HFFc6 (cell line): Measurements from ENCODE around the gene CAMSAP3. TPM values are rescaled to one million over a fixed set of nuclear protein-coding genes. Genes with fewer than 3 reads are reported as not detected.

Experiments used
- DNase-seq: peaks from one replicate; pipeline ENCODE4 v3.0.0-alpha.2; 2018
- H3K27ac Mint-ChIP-seq: 2 replicates; pipeline ENCODE4 v1.8.0; 2020; ENCODE audit warnings: mild to moderate bottlenecking, mixed read lengths
- H3K27me3 Mint-ChIP-seq: 2 replicates; pipeline ENCODE4 v1.8.0; 2021; ENCODE audit warnings: mild to moderate bottlenecking, moderate library complexity, mixed read lengths; ENCODE audit not compliant: insufficient read depth
- H3K36me3 Mint-ChIP-seq: 2 replicates; pipeline ENCODE4 v1.8.0; 2021; ENCODE audit warnings: low read depth, mixed read lengths
- H3K4me1 Mint-ChIP-seq: 2 replicates; pipeline ENCODE4 v1.8.0; 2020; ENCODE audit warnings: low read depth, mixed read lengths
- H3K4me3 Mint-ChIP-seq: 2 replicates; pipeline ENCODE4 v1.8.0; 2020; ENCODE audit warnings: mild to moderate bottlenecking, moderate library complexity, mixed read lengths
- H3K9me3 Mint-ChIP-seq: 2 replicates; pipeline ENCODE4 v1.8.0; 2020; ENCODE audit warnings: mild to moderate bottlenecking, mixed read lengths
- microRNA-seq: library from miRNA; unstranded; fragments of <30 nt; microRNA quantifications from one replicate; pipeline ENCODE4, GENCODE V29; 2019
- total RNA-seq, 6 experiments: library from RNA; stranded (reverse); fragmentation: NEBNext Ultra II Directional; extraction: Animal tissue kit (Norgen Biotek cat#: 25700); gene quantifications; 2 replicates in 1 of 6; 3 replicates in 5 of 6; pipeline ENCODE4 v1.2.3, GENCODE V29; 2021
- TF ChIP-seq, protein P1 (sequence below): fragments of 200-600 bp; sonication (generic); IDR thresholded peaks from 2 replicates; pipeline ENCODE4 v1.5.0; 2021; ENCODE audit warnings: antibody characterized with exemption, mild to moderate bottlenecking

CAMSAP3 gene
- total RNA-seq, 6 experiments from 2014 or later, result not detected

- Mint-ChIP-seq H3K27me3 (peaks cover 36% of the 10 kb centered on the region), H3K36me3 (no peaks in the 10 kb centered on the region), H3K4me3 (no peak overlapping the region), H3K4me1 (no peaks in the 10 kb centered on the region; the same call in 1 of the 2 replicates), H3K9me3 (no peaks in the 10 kb centered on the region), H3K27ac (no peak overlapping the region)
- DNase-seq, result no peak
- TF ChIP-seq, protein P1, sequence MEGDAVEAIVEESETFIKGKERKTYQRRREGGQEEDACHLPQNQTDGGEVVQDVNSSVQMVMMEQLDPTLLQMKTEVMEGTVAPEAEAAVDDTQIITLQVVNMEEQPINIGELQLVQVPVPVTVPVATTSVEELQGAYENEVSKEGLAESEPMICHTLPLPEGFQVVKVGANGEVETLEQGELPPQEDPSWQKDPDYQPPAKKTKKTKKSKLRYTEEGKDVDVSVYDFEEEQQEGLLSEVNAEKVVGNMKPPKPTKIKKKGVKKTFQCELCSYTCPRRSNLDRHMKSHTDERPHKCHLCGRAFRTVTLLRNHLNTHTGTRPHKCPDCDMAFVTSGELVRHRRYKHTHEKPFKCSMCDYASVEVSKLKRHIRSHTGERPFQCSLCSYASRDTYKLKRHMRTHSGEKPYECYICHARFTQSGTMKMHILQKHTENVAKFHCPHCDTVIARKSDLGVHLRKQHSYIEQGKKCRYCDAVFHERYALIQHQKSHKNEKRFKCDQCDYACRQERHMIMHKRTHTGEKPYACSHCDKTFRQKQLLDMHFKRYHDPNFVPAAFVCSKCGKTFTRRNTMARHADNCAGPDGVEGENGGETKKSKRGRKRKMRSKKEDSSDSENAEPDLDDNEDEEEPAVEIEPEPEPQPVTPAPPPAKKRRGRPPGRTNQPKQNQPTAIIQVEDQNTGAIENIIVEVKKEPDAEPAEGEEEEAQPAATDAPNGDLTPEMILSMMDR, result no peak
Observed at GRCh38 chr19:7658219-7658686, 62.6 kb downstream of the CAMSAP3 start.

DNA sequence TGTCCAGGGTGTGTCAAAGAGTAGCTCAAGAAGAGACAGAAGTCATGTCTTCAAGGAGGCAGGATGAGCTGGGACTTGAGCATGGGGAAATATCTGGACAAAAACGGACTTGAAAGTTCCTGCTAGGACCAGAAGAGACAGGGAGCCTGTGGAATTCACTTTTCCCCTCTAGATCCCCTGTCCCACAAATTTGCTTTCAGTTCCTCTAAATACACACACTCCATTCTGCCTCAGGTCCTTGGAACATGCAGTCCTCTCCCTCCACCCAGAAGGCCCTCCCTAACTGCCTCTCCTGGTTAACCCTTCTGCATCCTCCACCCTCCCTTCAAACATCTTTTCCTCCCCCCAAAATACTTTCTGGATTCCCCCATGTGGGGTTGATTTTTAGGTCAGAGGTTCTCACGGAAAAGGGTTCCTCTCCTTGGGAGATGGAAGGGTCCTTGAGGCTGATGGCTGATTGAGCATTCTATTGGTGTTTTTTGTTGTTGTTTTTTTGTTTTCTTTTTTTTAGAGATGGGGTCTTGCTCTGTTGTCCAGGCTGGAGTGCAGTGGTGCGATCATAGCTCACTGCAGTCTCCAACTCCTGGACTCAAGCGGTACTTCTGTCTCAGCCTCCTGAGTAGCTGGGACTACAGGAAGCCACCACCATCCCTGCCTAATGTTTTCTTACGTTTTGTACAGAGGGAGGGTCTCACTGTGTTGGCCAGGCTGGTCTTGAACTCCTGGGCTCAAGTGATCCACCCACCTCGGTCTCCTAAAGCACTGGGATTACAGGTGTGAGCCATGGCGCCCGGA is 66.3 kb downstream of the CAMSAP3 start:
- 0 out of 2 replicates have a peak, but pooled peaks cover 5% of the 10 kb centered on the region for H3K4me1 Mint-ChIP-seq

GRCh38 chr19:7662657-7663056 is 67.0 kb downstream of the CAMSAP3 start:
- Mint-ChIP-seq H3K36me3 (no peaks in the 10 kb centered on the region), H3K4me1 (0 out of 2 replicates have a peak, but pooled peaks cover 5% of the 10 kb centered on the region), H3K9me3 (no peaks in the 10 kb centered on the region), H3K27ac (no peak overlapping the region), H3K27me3 (peaks cover 25% of the 10 kb centered on the region), H3K4me3 (no peak overlapping the region)
- TF ChIP-seq, protein P1, result no peak
- no peak for DNase-seq

More for the DNA sequence above, 66.3 kb downstream of the CAMSAP3 start:
- DNase-seq, result no peak
- no peak overlapping the region for H3K4me3 Mint-ChIP-seq
- no peak overlapping the region for H3K27ac Mint-ChIP-seq
- TF ChIP-seq, protein P1, result no peak
- no peaks in the 10 kb centered on the region for H3K9me3 Mint-ChIP-seq
- H3K27me3 Mint-ChIP-seq, result peaks cover 31% of the 10 kb centered on the region
- H3K36me3 Mint-ChIP-seq, result no peaks in the 10 kb centered on the region

DNA sequence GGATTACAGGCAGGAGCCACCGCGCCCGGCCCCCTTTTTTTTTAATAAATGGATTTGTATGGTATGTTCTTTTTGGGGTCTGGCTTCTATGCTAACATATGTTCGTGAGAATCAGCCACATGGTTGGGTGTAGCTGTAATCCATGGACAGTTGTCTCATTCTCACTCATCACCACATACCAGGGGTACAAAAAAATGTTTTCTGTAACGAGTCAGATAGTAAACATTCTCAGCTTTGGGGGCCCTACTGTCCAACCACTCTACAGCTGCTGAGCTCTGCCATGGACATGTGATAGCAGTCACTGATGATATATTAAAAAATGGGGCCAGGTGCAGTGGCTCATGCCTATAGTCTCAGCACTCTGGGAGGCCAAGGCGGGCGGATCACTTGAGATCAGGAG is 68.0 kb downstream of the CAMSAP3 start:
- no peak for DNase-seq
- Mint-ChIP-seq H3K4me3 (no peak overlapping the region), H3K36me3 (no peaks in the 10 kb centered on the region), H3K27ac (no peak overlapping the region), H3K9me3 (no peaks in the 10 kb centered on the region), H3K27me3 (peaks cover 25% of the 10 kb centered on the region), H3K4me1 (0 out of 2 replicates have a peak, but pooled peaks cover 5% of the 10 kb centered on the region)
- TF ChIP-seq, protein P1, result no peak

DNA sequence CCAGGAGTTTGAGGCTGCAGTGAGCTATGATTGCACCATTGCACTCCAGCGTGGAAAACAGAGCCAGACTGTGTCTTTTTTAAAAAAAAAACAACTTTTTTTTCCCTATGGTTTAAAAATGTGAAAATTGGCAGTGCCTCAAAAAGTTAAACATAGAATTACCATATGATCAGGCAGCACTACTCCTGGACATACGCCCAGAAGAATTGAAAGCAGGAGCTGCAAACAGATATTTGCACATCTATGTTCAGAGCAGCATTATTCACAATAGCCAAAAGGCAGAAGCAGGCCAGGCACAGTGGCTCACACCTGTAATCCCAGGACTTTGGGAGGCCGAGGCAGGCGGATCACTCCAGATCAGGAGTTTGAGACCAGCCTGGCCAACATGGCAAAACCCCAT is 69.4 kb downstream of the CAMSAP3 start:
- TF ChIP-seq, protein P1, result no peak
- DNase-seq, result peak; percentile 11
- H3K9me3 Mint-ChIP-seq, result no peaks in the 10 kb centered on the region
- H3K4me3 Mint-ChIP-seq, result no peak overlapping the region
- H3K4me1 Mint-ChIP-seq, result 0 out of 2 replicates have a peak, but pooled peaks cover 5% of the 10 kb centered on the region
- H3K36me3 Mint-ChIP-seq, result no peaks in the 10 kb centered on the region
- no peak overlapping the region for H3K27ac Mint-ChIP-seq
- H3K27me3 Mint-ChIP-seq, result peaks cover 30% of the 10 kb centered on the region

Small RNA genes within 50 kb of the gene (microRNA-seq; reads per million reads assigned to microRNA genes)
- not detected for gene MIR6792

Other genes with a start within 250 kb of the CAMSAP3 start
- 10 to 100 TPM; 32.1 to 39.8 (median 35.7) TPM for gene ARHGEF18, start 246.9 kb upstream of the CAMSAP3 start, total RNA-seq
- gene PEX11G, start 106.8 kb upstream of the CAMSAP3 start, total RNA-seq, result 1 to 10 TPM in 3 of 6 experiments, under 1 TPM in 3; 0.51 to 2.8 (median 1.0) TPM
- gene ZNF358, start 79.8 kb upstream of the CAMSAP3 start, total RNA-seq, result 10 to 100 TPM; 30.0 to 41.1 (median 35.8) TPM
- gene MCOLN1, start 73.2 kb upstream of the CAMSAP3 start, total RNA-seq, result 10 to 100 TPM; 18.2 to 28.7 (median 21.3) TPM
- 100 to 1,000 TPM; 123 to 157 (median 138) TPM for gene PNPLA6, start 60.1 kb upstream of the CAMSAP3 start, total RNA-seq
- gene XAB2, start 33.7 kb downstream of the CAMSAP3 start, total RNA-seq, result 10 to 100 TPM; 35.1 to 39.8 (median 36.3) TPM
- 100 to 1,000 TPM in 5 of 6 experiments, 10 to 100 TPM in 1; 82.1 to 138 (median 110) TPM for gene PET100, start 33.9 kb downstream of the CAMSAP3 start, total RNA-seq
- not detected for gene PCP2, start 37.9 kb downstream of the CAMSAP3 start, total RNA-seq
- 1 to 10 TPM; 1.8 to 6.7 (median 4.4) TPM for gene STXBP2, start 41.2 kb downstream of the CAMSAP3 start, total RNA-seq
- not detected for gene RETN, start 73.2 kb downstream of the CAMSAP3 start, total RNA-seq
- not detected for gene MCEMP1, start 81.2 kb downstream of the CAMSAP3 start, total RNA-seq
- 100 to 1,000 TPM; 143 to 179 (median 159) TPM for gene TRAPPC5, start 85.0 kb downstream of the CAMSAP3 start, total RNA-seq
- gene FCER2, start 106.3 kb downstream of the CAMSAP3 start, total RNA-seq, result not detected
- not detected for gene CLEC4G, start 136.2 kb downstream of the CAMSAP3 start, total RNA-seq
- gene CD209, start 151.7 kb downstream of the CAMSAP3 start, total RNA-seq, result not detected
- not detected for gene CLEC4M, start 167.4 kb downstream of the CAMSAP3 start, total RNA-seq
- gene EVI5L, start 234.4 kb downstream of the CAMSAP3 start, total RNA-seq, result 10 to 100 TPM; 26.4 to 33.0 (median 27.7) TPM